H9 (cell line): ENCODE measurements around the gene MAD1L1. TPM values are rescaled to one million over a fixed set of nuclear protein-coding genes. Genes with fewer than 3 reads are reported as not detected.
"Not testable (repeated sequence)": the region's sequence is repeated elsewhere in the genome, so short reads cannot be mapped to it uniquely, and the experiment has no call there.

Source experiments
- DNase-seq: peaks from one replicate; pipeline ENCODE4 v3.0.0-alpha.2; 2017
- H2AFZ ChIP-seq: one replicate; pipeline ENCODE4 v1.6.1; 2013; ENCODE audit warnings: mild to moderate bottlenecking, low read length, control low read depth, moderate library complexity
- H2AK5ac ChIP-seq: 2 replicates; pipeline ENCODE4 v1.6.1; 2013; ENCODE audit warnings: low read length, control low read depth, mixed read lengths; ENCODE audit not compliant: insufficient read length
- H2BK120ac ChIP-seq: one replicate; pipeline ENCODE4 v1.6.1; 2013; ENCODE audit warnings: low read depth, mild to moderate bottlenecking, low read length, control low read depth, inconsistent platforms; ENCODE audit not compliant: poor library complexity, severe bottlenecking
- H2BK12ac ChIP-seq: 2 replicates; pipeline ENCODE4 v1.6.1; 2013; ENCODE audit warnings: low read length, control low read depth, mixed read lengths, low read depth; ENCODE audit not compliant: insufficient read length
- H2BK15ac ChIP-seq: 2 replicates; pipeline ENCODE4 v1.6.1; 2013; ENCODE audit warnings: low read depth, low read length, control low read depth
- H2BK20ac ChIP-seq: one replicate; pipeline ENCODE4 v1.6.1; 2013; ENCODE audit warnings: low read depth, mild to moderate bottlenecking, low read length, control low read depth, inconsistent platforms; ENCODE audit not compliant: poor library complexity, severe bottlenecking
- H2BK5ac ChIP-seq: 2 replicates; pipeline ENCODE4 v1.6.1; 2013; ENCODE audit warnings: low read length, control low read depth, mixed read lengths; ENCODE audit not compliant: insufficient read length
- H3K14ac ChIP-seq: 2 replicates; pipeline ENCODE4 v1.6.1; 2013; ENCODE audit warnings: low read length, control low read depth; ENCODE audit not compliant: insufficient read depth
- H3K18ac ChIP-seq: 2 replicates; pipeline ENCODE4 v1.6.1; 2013; ENCODE audit warnings: low read depth, mild to moderate bottlenecking, mixed read lengths, low read length, control low read depth; ENCODE audit not compliant: insufficient read length
- H3K23ac ChIP-seq: 2 replicates; pipeline ENCODE4 v1.6.1; 2013; ENCODE audit warnings: low read length, control low read depth, mixed read lengths, low read depth; ENCODE audit not compliant: insufficient read length
- H3K23me2 ChIP-seq: 2 replicates; pipeline ENCODE4 v1.6.1; 2013; ENCODE audit warnings: low read depth, mild to moderate bottlenecking, mixed read lengths, low read length, control low read depth; ENCODE audit not compliant: insufficient read length, poor library complexity, severe bottlenecking
- H3K27ac ChIP-seq: 2 replicates; pipeline ENCODE4 v1.5.1; 2013; ENCODE audit warnings: low read length, control low read depth, mixed read lengths, low read depth; ENCODE audit not compliant: insufficient read length
- H3K27me3 ChIP-seq: 2 replicates; pipeline ENCODE4 v1.6.1; 2013; ENCODE audit warnings: low read length, control low read depth, inconsistent platforms; ENCODE audit not compliant: insufficient read depth
- H3K4ac ChIP-seq: 2 replicates; pipeline ENCODE4 v1.6.1; 2013; ENCODE audit warnings: low read depth, mild to moderate bottlenecking, control low read depth, inconsistent platforms, low read length, moderate library complexity
- H3K4me1 ChIP-seq: 2 replicates; pipeline ENCODE4 v1.6.1; 2013; ENCODE audit warnings: low read length, control low read depth, inconsistent platforms; ENCODE audit not compliant: insufficient read depth
- H3K4me2 ChIP-seq: 2 replicates; pipeline ENCODE4 v1.6.1; 2013; ENCODE audit warnings: low read length, control low read depth, mixed read lengths; ENCODE audit not compliant: insufficient read length, insufficient read depth
- H3K56ac ChIP-seq: 2 replicates; pipeline ENCODE4 v1.6.1; 2013; ENCODE audit warnings: low read depth, mild to moderate bottlenecking, mixed read lengths, low read length, control low read depth; ENCODE audit not compliant: insufficient read length
- H3K79me1 ChIP-seq: 2 replicates; pipeline ENCODE4 v1.6.1; 2013; ENCODE audit warnings: low read depth, mild to moderate bottlenecking, moderate library complexity, low read length, control low read depth, inconsistent platforms; ENCODE audit not compliant: insufficient read depth, poor library complexity, severe bottlenecking
- H3K79me2 ChIP-seq: 2 replicates; pipeline ENCODE4 v1.6.1; 2013; ENCODE audit warnings: low read length, control low read depth, inconsistent platforms; ENCODE audit not compliant: insufficient read depth
- H3K9ac ChIP-seq: 2 replicates; pipeline ENCODE4 v1.6.1; 2013; ENCODE audit warnings: low read length, control low read depth, mixed read lengths; ENCODE audit not compliant: insufficient read length; ENCODE audit errors: extremely low read depth
- H3K9me3 ChIP-seq: one replicate; pipeline ENCODE4 v1.6.1; 2013; ENCODE audit warnings: low read depth, low read length, inconsistent platforms; ENCODE audit not compliant: control insufficient read depth
- H3T11ph ChIP-seq: one replicate; pipeline ENCODE4 v1.6.1; 2013; ENCODE audit warnings: mild to moderate bottlenecking, low read length, control low read depth, inconsistent platforms
- H4K20me1 ChIP-seq: one replicate; pipeline ENCODE4 v1.6.1; 2013; ENCODE audit not compliant: control insufficient read depth, insufficient read length, insufficient read depth
- H4K5ac ChIP-seq: 2 replicates; pipeline ENCODE4 v1.6.1; 2013; ENCODE audit warnings: low read depth, mild to moderate bottlenecking, mixed read lengths, low read length, control low read depth; ENCODE audit not compliant: insufficient read length
- H4K8ac ChIP-seq: replicated peaks from 2 replicates; pipeline ENCODE4 v1.6.1; 2013; ENCODE audit warnings: low read length, control low read depth, mixed read lengths, low read depth; ENCODE audit not compliant: insufficient read length
- H4K91ac ChIP-seq: 2 replicates; pipeline ENCODE4 v1.6.1; 2013; ENCODE audit warnings: low read depth, mild to moderate bottlenecking, moderate library complexity, mixed read lengths, low read length, control low read depth; ENCODE audit not compliant: insufficient read length
- H3K27ac Mint-ChIP-seq, 3 experiments: 2 replicates in 2 of 3; 3 replicates in 1 of 3; pipeline ENCODE4 v1.8.0; 2020 to 2021; ENCODE audit warnings: mixed read lengths in 3 of 3, mild to moderate bottlenecking in 1 of 3, moderate library complexity in 1 of 3
- H3K27me3 Mint-ChIP-seq: 2 replicates; pipeline ENCODE4 v1.8.0; 2021; ENCODE audit warnings: low read depth, mild to moderate bottlenecking, moderate library complexity, mixed read lengths
- H3K36me3 Mint-ChIP-seq, 3 experiments: 2 replicates in 2 of 3; 3 replicates in 1 of 3; pipeline ENCODE4 v1.8.0; 2020 to 2021; ENCODE audit warnings: low read depth in 3 of 3, mixed read lengths in 3 of 3; ENCODE audit not compliant: insufficient read depth in 1 of 3
- H3K4me1 Mint-ChIP-seq, 2 experiments: 2 replicates each; pipeline ENCODE4 v1.8.0; 2020; ENCODE audit warnings: mixed read lengths in 2 of 2
- H3K4me3 Mint-ChIP-seq, 2 experiments: 2 replicates in 1 of 2; 3 replicates in 1 of 2; pipeline ENCODE4 v1.8.0; 2020 to 2021; ENCODE audit warnings: mild to moderate bottlenecking in 2 of 2, mixed read lengths in 2 of 2, moderate library complexity in 1 of 2
- H3K9me3 Mint-ChIP-seq, 2 experiments: 2 replicates in 1 of 2; 3 replicates in 1 of 2; pipeline ENCODE4 v1.8.0; 2020; ENCODE audit warnings: mild to moderate bottlenecking in 2 of 2, mixed read lengths in 2 of 2, moderate library complexity in 1 of 2
- WGBS: extraction: QIAGEN DNeasy Blood & Tissue Kit; methylation state at CpG from one replicate; pipeline ENCODE4 v1.1.7; 2013; ENCODE audit warnings: missing lambda C conversion rate, low lambda C conversion rate, mixed read lengths; ENCODE audit not compliant: insufficient read length; ENCODE audit errors: extremely low coverage; 5-methylcytosine and 5-hydroxymethylcytosine counted together
- total RNA-seq: library from RNA; stranded (reverse); gene quantifications from 2 replicates; pipeline ENCODE4 v1.2.1, GENCODE V29; 2021

The MAD1L1 gene
- total RNA-seq, 1 experiment from 2014 or later = 39.0 TPM

- H4K8ac ChIP-seq, H3K23ac ChIP-seq, H3K27me3 ChIP-seq, H3K9ac ChIP-seq, H3K56ac ChIP-seq, H2BK12ac ChIP-seq, H3K4me1 Mint-ChIP-seq, H3K79me2 ChIP-seq, H3K4me2 ChIP-seq, H3K4me3 Mint-ChIP-seq, H3K4ac ChIP-seq, H3K79me1 ChIP-seq, H3K23me2 ChIP-seq, H2AK5ac ChIP-seq, H2BK15ac ChIP-seq, H2BK20ac ChIP-seq, H4K91ac ChIP-seq, H3K27ac ChIP-seq, H3K9me3 ChIP-seq, H3K14ac ChIP-seq, H4K20me1 ChIP-seq, H3K18ac ChIP-seq, H3T11ph ChIP-seq, H3K27me3 Mint-ChIP-seq, DNase-seq, H3K4me1 ChIP-seq, H2AFZ ChIP-seq, H2BK120ac ChIP-seq, H2BK5ac ChIP-seq, H4K5ac ChIP-seq, H3K27ac Mint-ChIP-seq: not testable (repeated sequence)
- peaks cover 14 to 18% of the 10 kb centered on the region in 2 experiments; a peak in 4 of 5 replicates for H3K9me3 Mint-ChIP-seq
- no CpG with 5 or more reads among the region's 27 CpGs for WGBS
- H3K36me3 Mint-ChIP-seq = peaks cover 5 to 13% (median 10%) of the 10 kb centered on the region in 3 experiments; a peak in 6 of 7 replicates
Measured at GRCh38 chr7:1827521-1827981, 405.2 kb downstream of the MAD1L1 start.

GRCh38 chr7:1826931-1827330 lies 405.8 kb downstream of the MAD1L1 start:
- not testable (repeated sequence) for H3K14ac ChIP-seq, H4K91ac ChIP-seq, H3K9ac ChIP-seq, H3K4me1 ChIP-seq, H2BK12ac ChIP-seq, H3K56ac ChIP-seq, H3K23me2 ChIP-seq, H3K79me2 ChIP-seq, H3K79me1 ChIP-seq, DNase-seq, H3K9me3 ChIP-seq, H3T11ph ChIP-seq, H2BK120ac ChIP-seq, H2BK5ac ChIP-seq, H3K23ac ChIP-seq, H3K27me3 ChIP-seq, H2AK5ac ChIP-seq, H2BK15ac ChIP-seq, H3K27ac ChIP-seq, H3K4me3 Mint-ChIP-seq, H2BK20ac ChIP-seq, H3K18ac ChIP-seq, H3K4ac ChIP-seq, H4K20me1 ChIP-seq, H4K8ac ChIP-seq, H3K27ac Mint-ChIP-seq, H2AFZ ChIP-seq, H3K27me3 Mint-ChIP-seq, H3K4me1 Mint-ChIP-seq, H3K4me2 ChIP-seq, H4K5ac ChIP-seq
- WGBS = no CpG with 5 or more reads among the region's 21 CpGs
- Mint-ChIP-seq H3K9me3 (peaks cover 14 to 16% of the 10 kb centered on the region in 2 experiments; a peak in 4 of 5 replicates), H3K36me3 (peaks cover 5 to 12% (median 10%) of the 10 kb centered on the region in 3 experiments; a peak in 6 of 7 replicates)
